PC-3 (cell line): ENCODE measurements around the gene ZNF253. TPM values are rescaled to one million over a fixed set of nuclear protein-coding genes. Genes with fewer than 3 reads are reported as not detected.

Source experiments
- ATAC-seq: fragments of 200-7000 bp; cut with Tn5 transposase; 2 replicates; pipeline ENCODE4 v1.9.1; 2020; ENCODE audit warnings: mild to moderate bottlenecking, moderate library complexity
- Bru-seq: library from RNA; stranded (reverse); fragments of 400-500 nt; gene quantifications from one replicate; lab custom pipeline; 2021; lab: Mats Ljungman, UMichigan
- BruChase-seq, 2 experiments: library from RNA; stranded (reverse); fragments of 400-500 nt; gene quantifications; one replicate each; lab custom pipeline; 2021; lab: Mats Ljungman, UMichigan
- BruUV-seq: library from RNA; stranded (reverse); fragments of 400-500 nt; replicated peaks from 2 replicates; lab custom pipeline; 2021; lab: Mats Ljungman, UMichigan
- CTCF ChIA-PET: fragments of 300-600 bp; sonication (Branson Sonifier 250); formaldehyde crosslinking; loops from one replicate; lab custom pipeline; 2022; ENCODE audit warnings: antibody characterized with exemption; lab: Charles Lee
- POLR2A ChIA-PET: fragments of 300-600 bp; sonication (Branson Sonifier 250); formaldehyde crosslinking; loops from one replicate; lab custom pipeline; 2022; ENCODE audit warnings: antibody characterized with exemption; ENCODE audit not compliant: unreplicated experiment; lab: Charles Lee
- DNase-seq: peaks from one replicate; pipeline ENCODE4 v3.0.0-alpha.2; 2015
- H2AFZ ChIP-seq: fragments of 300-600 bp; sonication (generic); 2 replicates; pipeline ENCODE4 v1.6.0; 2016; ENCODE audit warnings: antibody characterized with exemption, low read length
- H3F3A ChIP-seq: fragments of 300-600 bp; sonication (generic); one replicate; pipeline ENCODE4 v1.6.0; 2017; ENCODE audit warnings: antibody characterized with exemption, low read length, control low read depth, mild to moderate bottlenecking; ENCODE audit not compliant: unreplicated experiment
- H3K27ac ChIP-seq: fragments of 300-600 bp; sonication (generic); 2 replicates; pipeline ENCODE4 v1.5.1; 2016; ENCODE audit warnings: mild to moderate bottlenecking, low read length
- H3K27me3 ChIP-seq: fragments of 300-600 bp; sonication (generic); 2 replicates; pipeline ENCODE4 v1.6.1; 2016; ENCODE audit warnings: low read length, mixed read lengths
- H3K36me3 ChIP-seq: fragments of 300-600 bp; sonication (generic); 2 replicates; pipeline ENCODE4 v1.6.1; 2016; ENCODE audit warnings: low read depth, mixed run types, low read length, mixed read lengths
- H3K4me1 ChIP-seq: fragments of 300-600 bp; sonication (generic); 2 replicates; pipeline ENCODE4 v1.5.1; 2016; ENCODE audit warnings: low read length; ENCODE audit not compliant: insufficient read depth
- H3K4me2 ChIP-seq: fragments of 300-600 bp; sonication (generic); 2 replicates; pipeline ENCODE4 v1.6.0; 2016; ENCODE audit warnings: low read length
- H3K4me3 ChIP-seq: fragments of 300-600 bp; sonication (generic); 2 replicates; pipeline ENCODE4 v1.5.1; 2016; ENCODE audit warnings: mild to moderate bottlenecking, low read length, mixed read lengths
- H3K79me2 ChIP-seq: fragments of 300-600 bp; sonication (generic); 2 replicates; pipeline ENCODE4 v1.6.1; 2017; ENCODE audit warnings: low read length, mixed read lengths
- H3K9ac ChIP-seq: fragments of 300-600 bp; sonication (generic); 2 replicates; pipeline ENCODE4 v1.6.0; 2016; ENCODE audit warnings: mild to moderate bottlenecking, low read length
- H3K9me2 ChIP-seq: fragments of 300-600 bp; sonication (generic); replicated peaks from 2 replicates; pipeline ENCODE4 v1.6.1; 2016; ENCODE audit warnings: mixed run types, low read length, mixed read lengths
- H3K9me3 ChIP-seq: fragments of 300-600 bp; sonication (generic); 2 replicates; pipeline ENCODE4 v1.6.1; 2016; ENCODE audit warnings: low read length, mixed read lengths
- H4K20me1 ChIP-seq: fragments of 300-600 bp; sonication (generic); 2 replicates; pipeline ENCODE4 v1.6.1; 2016; ENCODE audit warnings: low read length, mixed read lengths
- CTCF ChIP-seq: fragments of 300-600 bp; sonication (generic); conservative IDR thresholded peaks from 2 replicates; pipeline ENCODE4 v1.5.1; 2017; ENCODE audit warnings: antibody characterized with exemption, low read depth, mild to moderate bottlenecking, low read length
- EZH2 ChIP-seq: fragments of 300-600 bp; sonication (generic); IDR thresholded peaks from one replicate; pipeline ENCODE4 v1.6.1; 2017; ENCODE audit warnings: antibody characterized with exemption, mild to moderate bottlenecking, low read length; ENCODE audit not compliant: unreplicated experiment
- EZH2phosphoT487 ChIP-seq: fragments of 300-600 bp; sonication (generic); IDR thresholded peaks from 2 replicates; pipeline ENCODE4 v1.6.1; 2018; ENCODE audit warnings: mild to moderate bottlenecking, antibody characterized with exemption, low read length, borderline replicate concordance
- intact Hi-C: fragments of 100-400 bp; cut with micrococcal nuclease; formaldehyde crosslinking; loops from 2 replicates; pipeline ENCODE4 v1.9.0; 2023
- long read RNA-seq: library from polyadenylated mRNA; unstranded; transcript quantifications from one replicate; pipeline ENCODE4 v2.0.0, GENCODE V29; 2021; ENCODE audit not compliant: unreplicated experiment
- total RNA-seq: library from RNA; depleted of rRNA; stranded (reverse); fragments of >200 nt; gene quantifications from 2 replicates; pipeline ENCODE4 v1.2.3, GENCODE V29; 2014; rRNA removed

The ZNF253 gene
- total RNA-seq = 0.75 and 1.1 TPM in 2 replicates
- percentile 51 among the genes with signal in this experiment for Bru-seq, nascent RNA
- percentile 42 among the genes with signal in this experiment for BruChase-seq, experiment 1, labeled RNA remaining after a 6-hour chase
- percentile 50 among the genes with signal in this experiment for BruChase-seq, experiment 2, labeled RNA remaining after a 2-hour chase
- long read RNA-seq, partial matches to known transcripts = 0 of 2 reads
- long read RNA-seq, other reads (novel, unspliced or antisense) = 1 of 2 reads

GRCh38 chr19:19865750-19866610, at the start of gene ZNF253:
TSS of gene ZNF253 (plus strand) at chr19:19865882. CDS start at chr19:19865997, 115 bp downstream.
- Histone ChIP-seq H3F3A (no peaks in the 10 kb centered on the region), H3K9me2 (no peaks in the 10 kb centered on the region), H3K36me3 (peaks cover 16% of the 10 kb centered on the region), H3K4me3 (peak within 1 kb of the TSS; percentile 77), H3K27ac (peak within 1 kb of the TSS; percentile 7; the same call in 1 of the 2 replicates), H3K27me3 (no peaks in the 10 kb centered on the region), H3K9me3 (peaks cover 30% of the 10 kb centered on the region), H3K4me1 (no peaks in the 10 kb centered on the region), H2AFZ (peak within 1 kb of the TSS; percentile 79), H3K9ac (peak within 1 kb of the TSS; percentile 65), H4K20me1 (no peaks in the 10 kb centered on the region), H3K4me2 (peak within 1 kb of the TSS; percentile 73), H3K79me2 (peaks cover 11% of the 10 kb centered on the region)
- TF ChIP-seq CTCF = no peak
- no peak for TF ChIP-seq EZH2phosphoT487
- TF ChIP-seq EZH2 = no peak
- POLR2A ChIA-PET = interaction anchor here (0.5 kb wide), 1 partner anchor 57 kb away, joined by 9 read pairs; no protein-coding TSS in a partner anchor
- intact Hi-C loops = loop anchor here (10.0 kb wide), 1 partner anchor 141 kb away; no protein-coding TSS in a partner anchor
- peak; percentile 77 for DNase-seq
- CTCF ChIA-PET = no interaction called here
- BruUV-seq = TSS peak; percentile 75
- peak; percentile 99 for ATAC-seq

- BruUV-seq = no TSS peak
- intact Hi-C loops = no loop called here
- no peaks in the 10 kb centered on the region for H3K27me3 ChIP-seq
- H3K4me3 ChIP-seq = no peak overlapping the region
- no peak overlapping the region for H2AFZ ChIP-seq
- H3K36me3 ChIP-seq = peaks cover 6% of the 10 kb centered on the region; the same call in 1 of the 2 replicates
- no peaks in the 10 kb centered on the region for H3K9me2 ChIP-seq
- no peak overlapping the region for H3K9ac ChIP-seq
- no peaks in the 10 kb centered on the region for H3K79me2 ChIP-seq
- H3K27ac ChIP-seq = no peak overlapping the region
- H3K9me3 ChIP-seq = peaks cover 19% of the 10 kb centered on the region; the same call in 1 of the 2 replicates
- DNase-seq = no peak
- no peaks in the 10 kb centered on the region for H4K20me1 ChIP-seq
- no peaks in the 10 kb centered on the region for H3K4me1 ChIP-seq
- no peak overlapping the region for H3K4me2 ChIP-seq
- POLR2A ChIA-PET = no interaction called here
- no peak for ATAC-seq
- CTCF ChIA-PET = no interaction called here
- TF ChIP-seq EZH2 = no peak
- no peaks in the 10 kb centered on the region for H3F3A ChIP-seq
These were observed 49.0 kb upstream of the ZNF253 start for GRCh38 chr19:19816679-19817078.

GRCh38 chr19:19817357-19817756, 48.3 kb upstream of the ZNF253 start:
- Histone ChIP-seq H3K9me2 (no peaks in the 10 kb centered on the region), H3K4me3 (no peak overlapping the region), H3K27me3 (no peaks in the 10 kb centered on the region), H2AFZ (no peak overlapping the region), H3K4me1 (no peaks in the 10 kb centered on the region), H3K27ac (no peak overlapping the region), H3F3A (no peaks in the 10 kb centered on the region), H3K4me2 (no peak overlapping the region), H4K20me1 (no peaks in the 10 kb centered on the region), H3K9ac (no peak overlapping the region), H3K79me2 (no peaks in the 10 kb centered on the region), H3K36me3 (peaks cover 6% of the 10 kb centered on the region; the same call in 1 of the 2 replicates), H3K9me3 (peaks cover 19% of the 10 kb centered on the region; the same call in 1 of the 2 replicates)
- no TSS peak for BruUV-seq
- CTCF ChIA-PET = no interaction called here
- ATAC-seq (no peak), DNase-seq (no peak)
- TF ChIP-seq EZH2phosphoT487 (no peak), EZH2 (no peak), CTCF (no peak)
- intact Hi-C loops = no loop called here
- POLR2A ChIA-PET = no interaction called here
